ENCODE results near the gene SHB.
"Not testable (repeated sequence)": the region's sequence is repeated elsewhere in the genome, so short reads cannot be mapped to it uniquely, and the experiment has no call there.

SHB gene

GRCh38 chr9:37967761-37968080 lies 101.3 kb downstream of the SHB start:
- Histone ChIP-seq H3K9me3 (ENCODE audit: severe bottlenecking) (no peaks in the 10 kb centered on the region), H3K27me3 (ENCODE audit: insufficient read depth, poor library complexity, severe bottlenecking) (no peaks in the 10 kb centered on the region), H3K4me3 (ENCODE audit: severe bottlenecking) (no peak overlapping the region), H3K27ac (ENCODE audit: poor library complexity, severe bottlenecking) (peak overlapping the region; percentile 93), H3K4me1 (ENCODE audit: insufficient read depth, poor library complexity, severe bottlenecking) (peaks cover 75% of the 10 kb centered on the region), H3K36me3 (ENCODE audit: low read depth) (peaks cover 36% of the 10 kb centered on the region)
- DNase-seq (ENCODE audit: low spot score) (no peak), ATAC-seq (ENCODE audit: low read depth) (no peak)
- TF ChIP-seq, protein P1, sequence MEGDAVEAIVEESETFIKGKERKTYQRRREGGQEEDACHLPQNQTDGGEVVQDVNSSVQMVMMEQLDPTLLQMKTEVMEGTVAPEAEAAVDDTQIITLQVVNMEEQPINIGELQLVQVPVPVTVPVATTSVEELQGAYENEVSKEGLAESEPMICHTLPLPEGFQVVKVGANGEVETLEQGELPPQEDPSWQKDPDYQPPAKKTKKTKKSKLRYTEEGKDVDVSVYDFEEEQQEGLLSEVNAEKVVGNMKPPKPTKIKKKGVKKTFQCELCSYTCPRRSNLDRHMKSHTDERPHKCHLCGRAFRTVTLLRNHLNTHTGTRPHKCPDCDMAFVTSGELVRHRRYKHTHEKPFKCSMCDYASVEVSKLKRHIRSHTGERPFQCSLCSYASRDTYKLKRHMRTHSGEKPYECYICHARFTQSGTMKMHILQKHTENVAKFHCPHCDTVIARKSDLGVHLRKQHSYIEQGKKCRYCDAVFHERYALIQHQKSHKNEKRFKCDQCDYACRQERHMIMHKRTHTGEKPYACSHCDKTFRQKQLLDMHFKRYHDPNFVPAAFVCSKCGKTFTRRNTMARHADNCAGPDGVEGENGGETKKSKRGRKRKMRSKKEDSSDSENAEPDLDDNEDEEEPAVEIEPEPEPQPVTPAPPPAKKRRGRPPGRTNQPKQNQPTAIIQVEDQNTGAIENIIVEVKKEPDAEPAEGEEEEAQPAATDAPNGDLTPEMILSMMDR (IDR thresholded peaks at IDR 0.05; ENCODE audit: poor library complexity, severe bottlenecking) = no peak

GRCh38 chr9:37967014-37967760 lies 101.8 kb downstream of the SHB start:
- Histone ChIP-seq H3K27me3 (ENCODE audit: insufficient read depth, poor library complexity, severe bottlenecking) (no peaks in the 10 kb centered on the region), H3K36me3 (ENCODE audit: low read depth) (peaks cover 32% of the 10 kb centered on the region), H3K4me1 (ENCODE audit: insufficient read depth, poor library complexity, severe bottlenecking) (peaks cover 70% of the 10 kb centered on the region), H3K9me3 (ENCODE audit: severe bottlenecking) (no peaks in the 10 kb centered on the region), H3K4me3 (ENCODE audit: severe bottlenecking) (no peak overlapping the region), H3K27ac (ENCODE audit: poor library complexity, severe bottlenecking) (peak overlapping the region; percentile 93)
- TF ChIP-seq, protein P1 (IDR thresholded peaks at IDR 0.05; ENCODE audit: poor library complexity, severe bottlenecking) = peak; percentile 7
- DNase-seq (ENCODE audit: low spot score) = no peak
- ATAC-seq (ENCODE audit: low read depth) = peak; percentile 61

DNA sequence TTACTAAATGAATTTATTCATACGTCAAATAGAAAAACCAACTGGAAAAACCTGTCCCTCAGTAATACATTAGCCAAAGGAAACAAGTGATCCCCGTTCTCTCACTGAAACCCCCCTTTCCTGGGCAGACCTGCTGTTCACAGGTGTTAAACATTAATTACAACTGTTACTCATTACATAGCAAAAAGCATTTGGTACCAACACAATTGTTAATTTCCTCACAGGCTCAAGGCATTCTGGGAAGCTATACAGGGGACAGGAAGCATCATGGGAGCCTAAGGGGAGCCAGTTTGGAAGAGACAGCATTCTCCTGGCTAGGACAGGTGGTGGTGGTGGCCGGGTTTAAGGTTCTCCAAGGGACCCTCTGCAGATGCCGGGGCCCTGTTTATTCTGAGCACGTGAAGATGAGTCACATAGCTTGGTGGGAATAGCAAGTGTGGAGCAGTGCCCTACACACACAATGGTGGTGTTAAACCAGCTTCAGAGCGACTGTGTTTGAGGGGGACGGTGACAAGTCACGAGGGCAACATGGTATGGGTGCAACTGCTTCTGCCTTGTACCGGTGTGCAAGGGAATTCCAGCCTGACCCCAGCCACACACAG lies 102.5 kb downstream of the SHB start:
- Histone ChIP-seq H3K27me3 (ENCODE audit: insufficient read depth, poor library complexity, severe bottlenecking) (no peaks in the 10 kb centered on the region), H3K4me3 (ENCODE audit: severe bottlenecking) (no peak overlapping the region), H3K4me1 (ENCODE audit: insufficient read depth, poor library complexity, severe bottlenecking) (peaks cover 63% of the 10 kb centered on the region), H3K36me3 (ENCODE audit: low read depth) (peaks cover 25% of the 10 kb centered on the region), H3K27ac (ENCODE audit: poor library complexity, severe bottlenecking) (peak overlapping the region; percentile 93), H3K9me3 (ENCODE audit: severe bottlenecking) (no peaks in the 10 kb centered on the region)
- no peak for DNase-seq (ENCODE audit: low spot score)
- TF ChIP-seq, protein P1 (IDR thresholded peaks at IDR 0.05; ENCODE audit: poor library complexity, severe bottlenecking) = no peak
- no peak for ATAC-seq (ENCODE audit: low read depth)

- not testable (repeated sequence) for ATAC-seq (ENCODE audit: low read depth); H3K9me3 ChIP-seq (ENCODE audit: severe bottlenecking); DNase-seq (ENCODE audit: low spot score); H3K4me3 ChIP-seq (ENCODE audit: severe bottlenecking); H3K27me3 ChIP-seq (ENCODE audit: insufficient read depth, poor library complexity, severe bottlenecking)
- H3K27ac ChIP-seq (ENCODE audit: poor library complexity, severe bottlenecking) = peak overlapping the region; percentile 93
- peaks cover 24% of the 10 kb centered on the region for H3K36me3 ChIP-seq (ENCODE audit: low read depth)
- H3K4me1 ChIP-seq (ENCODE audit: insufficient read depth, poor library complexity, severe bottlenecking) = peaks cover 56% of the 10 kb centered on the region
Observed at GRCh38 chr9:37965676-37966345, 103.2 kb downstream of the SHB start.

DNA sequence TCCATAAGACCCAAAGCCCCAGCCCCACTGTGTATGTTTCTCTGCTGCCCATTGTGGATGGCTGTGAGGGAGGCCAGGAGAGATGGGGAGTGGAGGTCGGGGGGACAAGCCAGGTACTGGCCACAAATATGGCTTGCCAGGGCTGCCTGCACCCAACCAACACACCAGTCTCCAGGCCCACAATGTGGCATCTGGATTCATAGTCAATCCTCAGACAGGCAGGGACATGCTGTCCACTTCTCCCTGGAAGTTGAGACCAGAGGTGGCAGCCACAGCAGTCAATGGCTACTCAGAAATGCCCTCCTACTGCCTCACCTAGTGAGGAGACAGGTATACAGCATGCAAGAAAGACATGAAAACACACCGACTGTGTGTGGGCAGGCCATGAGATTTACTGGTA lies 103.9 kb downstream of the SHB start:
- Histone ChIP-seq H3K9me3 (ENCODE audit: severe bottlenecking) (no peaks in the 10 kb centered on the region), H3K27ac (ENCODE audit: poor library complexity, severe bottlenecking) (peak overlapping the region; percentile 93), H3K4me1 (ENCODE audit: insufficient read depth, poor library complexity, severe bottlenecking) (peaks cover 55% of the 10 kb centered on the region), H3K27me3 (ENCODE audit: insufficient read depth, poor library complexity, severe bottlenecking) (no peaks in the 10 kb centered on the region), H3K4me3 (ENCODE audit: severe bottlenecking) (no peak overlapping the region), H3K36me3 (ENCODE audit: low read depth) (peaks cover 30% of the 10 kb centered on the region)
- DNase-seq (ENCODE audit: low spot score) (no peak), ATAC-seq (ENCODE audit: low read depth) (no peak)
- TF ChIP-seq, protein P1 (IDR thresholded peaks at IDR 0.05; ENCODE audit: poor library complexity, severe bottlenecking) = no peak

All from RWPE2 (cell line).